PC-3 (cell line): Measurements from ENCODE around the gene SCAPER. TPM values are rescaled to one million over a fixed set of nuclear protein-coding genes. Genes with fewer than 3 reads are reported as not detected.
"Not testable (repeated sequence)": the region's sequence is repeated elsewhere in the genome, so short reads cannot be mapped to it uniquely, and the experiment has no call there.

Experiments used
- ATAC-seq: fragments of 200-7000 bp; cut with Tn5 transposase; 2 replicates; pipeline ENCODE4 v1.9.1; 2020; ENCODE audit warnings: mild to moderate bottlenecking, moderate library complexity
- BruUV-seq: library from RNA; stranded (reverse); fragments of 400-500 nt; replicated peaks from 2 replicates; lab custom pipeline; 2021; lab: Mats Ljungman, UMichigan
- CTCF ChIA-PET: fragments of 300-600 bp; sonication (Branson Sonifier 250); formaldehyde crosslinking; loops from one replicate; lab custom pipeline; 2022; ENCODE audit warnings: antibody characterized with exemption; lab: Charles Lee
- POLR2A ChIA-PET: fragments of 300-600 bp; sonication (Branson Sonifier 250); formaldehyde crosslinking; loops from one replicate; lab custom pipeline; 2022; ENCODE audit warnings: antibody characterized with exemption; ENCODE audit not compliant: unreplicated experiment; lab: Charles Lee
- DNase-seq: peaks from one replicate; pipeline ENCODE4 v3.0.0-alpha.2; 2015
- H2AFZ ChIP-seq: fragments of 300-600 bp; sonication (generic); 2 replicates; pipeline ENCODE4 v1.6.0; 2016; ENCODE audit warnings: antibody characterized with exemption, low read length
- H3F3A ChIP-seq: fragments of 300-600 bp; sonication (generic); one replicate; pipeline ENCODE4 v1.6.0; 2017; ENCODE audit warnings: antibody characterized with exemption, low read length, control low read depth, mild to moderate bottlenecking; ENCODE audit not compliant: unreplicated experiment
- H3K27ac ChIP-seq: fragments of 300-600 bp; sonication (generic); 2 replicates; pipeline ENCODE4 v1.5.1; 2016; ENCODE audit warnings: mild to moderate bottlenecking, low read length
- H3K27me3 ChIP-seq: fragments of 300-600 bp; sonication (generic); 2 replicates; pipeline ENCODE4 v1.6.1; 2016; ENCODE audit warnings: low read length, mixed read lengths
- H3K36me3 ChIP-seq: fragments of 300-600 bp; sonication (generic); 2 replicates; pipeline ENCODE4 v1.6.1; 2016; ENCODE audit warnings: low read depth, mixed run types, low read length, mixed read lengths
- H3K4me1 ChIP-seq: fragments of 300-600 bp; sonication (generic); 2 replicates; pipeline ENCODE4 v1.5.1; 2016; ENCODE audit warnings: low read length; ENCODE audit not compliant: insufficient read depth
- H3K4me2 ChIP-seq: fragments of 300-600 bp; sonication (generic); 2 replicates; pipeline ENCODE4 v1.6.0; 2016; ENCODE audit warnings: low read length
- H3K4me3 ChIP-seq: fragments of 300-600 bp; sonication (generic); 2 replicates; pipeline ENCODE4 v1.5.1; 2016; ENCODE audit warnings: mild to moderate bottlenecking, low read length, mixed read lengths
- H3K79me2 ChIP-seq: fragments of 300-600 bp; sonication (generic); 2 replicates; pipeline ENCODE4 v1.6.1; 2017; ENCODE audit warnings: low read length, mixed read lengths
- H3K9ac ChIP-seq: fragments of 300-600 bp; sonication (generic); 2 replicates; pipeline ENCODE4 v1.6.0; 2016; ENCODE audit warnings: mild to moderate bottlenecking, low read length
- H3K9me2 ChIP-seq: fragments of 300-600 bp; sonication (generic); replicated peaks from 2 replicates; pipeline ENCODE4 v1.6.1; 2016; ENCODE audit warnings: mixed run types, low read length, mixed read lengths
- H3K9me3 ChIP-seq: fragments of 300-600 bp; sonication (generic); 2 replicates; pipeline ENCODE4 v1.6.1; 2016; ENCODE audit warnings: low read length, mixed read lengths
- H4K20me1 ChIP-seq: fragments of 300-600 bp; sonication (generic); 2 replicates; pipeline ENCODE4 v1.6.1; 2016; ENCODE audit warnings: low read length, mixed read lengths
- EZH2 ChIP-seq: fragments of 300-600 bp; sonication (generic); IDR thresholded peaks from one replicate; pipeline ENCODE4 v1.6.1; 2017; ENCODE audit warnings: antibody characterized with exemption, mild to moderate bottlenecking, low read length; ENCODE audit not compliant: unreplicated experiment
- EZH2phosphoT487 ChIP-seq: fragments of 300-600 bp; sonication (generic); IDR thresholded peaks from 2 replicates; pipeline ENCODE4 v1.6.1; 2018; ENCODE audit warnings: mild to moderate bottlenecking, antibody characterized with exemption, low read length, borderline replicate concordance
- intact Hi-C: fragments of 100-400 bp; cut with micrococcal nuclease; formaldehyde crosslinking; loops from 2 replicates; pipeline ENCODE4 v1.9.0; 2023
- total RNA-seq: library from RNA; depleted of rRNA; stranded (reverse); fragments of >200 nt; gene quantifications from 2 replicates; pipeline ENCODE4 v1.2.3, GENCODE V29; 2014
- TF ChIP-seq, protein P1 (sequence below): fragments of 300-600 bp; sonication (generic); conservative IDR thresholded peaks from 2 replicates; pipeline ENCODE4 v1.5.1; 2017; ENCODE audit warnings: antibody characterized with exemption, low read depth, mild to moderate bottlenecking, low read length

The SCAPER gene
- total RNA-seq, 1 experiment from 2014 or later: 6.0 TPM

DNA sequence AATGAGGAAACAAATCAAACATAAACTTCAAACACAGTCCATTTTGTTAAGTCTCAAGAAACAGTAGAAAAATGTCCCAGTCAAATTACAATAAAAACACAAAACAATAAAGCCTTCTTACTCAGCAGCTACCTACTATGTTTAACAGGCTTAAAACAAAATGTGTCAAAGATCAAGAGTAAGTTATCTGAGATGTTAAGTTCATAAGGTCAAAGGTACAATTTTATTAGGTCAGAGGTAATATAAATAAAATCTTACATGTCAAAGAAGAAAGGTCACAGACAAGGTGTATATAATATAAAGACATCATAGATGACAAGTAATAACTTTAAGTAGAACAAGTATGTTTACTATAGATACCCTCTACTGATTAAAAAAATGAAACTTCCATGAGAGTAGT is 208.3 kb downstream of the SCAPER start:
- H3K9ac ChIP-seq: no peak overlapping the region
- CTCF ChIA-PET: no interaction called here
- BruUV-seq: no TSS peak

DNA sequence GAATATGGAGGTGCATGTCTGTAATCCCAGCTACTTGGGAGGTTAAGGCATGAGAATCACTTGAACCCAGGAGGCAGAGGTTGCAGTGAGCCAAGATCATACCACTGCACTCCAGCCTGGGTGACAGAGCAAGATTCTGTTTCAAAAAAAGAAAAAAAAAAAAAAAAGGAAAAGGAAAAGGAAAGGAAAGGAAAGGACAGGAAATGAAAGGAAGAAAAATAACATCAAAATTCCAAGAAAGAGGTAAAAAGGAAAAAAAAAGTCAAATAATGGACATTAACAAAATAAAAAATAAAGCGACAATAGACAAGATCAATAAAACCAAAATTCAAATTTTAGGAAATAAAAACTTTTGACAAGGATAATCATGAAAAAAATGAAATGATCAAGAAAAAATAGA is 212.6 kb downstream of the SCAPER start:
- H3K27me3 ChIP-seq, DNase-seq, H3K4me1 ChIP-seq, H3F3A ChIP-seq, H3K9me3 ChIP-seq, H3K4me3 ChIP-seq, H3K9me2 ChIP-seq, H2AFZ ChIP-seq, BruUV-seq, H3K9ac ChIP-seq, CTCF ChIA-PET, POLR2A ChIA-PET, H4K20me1 ChIP-seq, H3K27ac ChIP-seq, H3K4me2 ChIP-seq, H3K79me2 ChIP-seq, H3K36me3 ChIP-seq, intact Hi-C loops, ATAC-seq: not testable (repeated sequence)

More for the DNA sequence above, 208.3 kb downstream of the SCAPER start:
- TF ChIP-seq, protein P1, sequence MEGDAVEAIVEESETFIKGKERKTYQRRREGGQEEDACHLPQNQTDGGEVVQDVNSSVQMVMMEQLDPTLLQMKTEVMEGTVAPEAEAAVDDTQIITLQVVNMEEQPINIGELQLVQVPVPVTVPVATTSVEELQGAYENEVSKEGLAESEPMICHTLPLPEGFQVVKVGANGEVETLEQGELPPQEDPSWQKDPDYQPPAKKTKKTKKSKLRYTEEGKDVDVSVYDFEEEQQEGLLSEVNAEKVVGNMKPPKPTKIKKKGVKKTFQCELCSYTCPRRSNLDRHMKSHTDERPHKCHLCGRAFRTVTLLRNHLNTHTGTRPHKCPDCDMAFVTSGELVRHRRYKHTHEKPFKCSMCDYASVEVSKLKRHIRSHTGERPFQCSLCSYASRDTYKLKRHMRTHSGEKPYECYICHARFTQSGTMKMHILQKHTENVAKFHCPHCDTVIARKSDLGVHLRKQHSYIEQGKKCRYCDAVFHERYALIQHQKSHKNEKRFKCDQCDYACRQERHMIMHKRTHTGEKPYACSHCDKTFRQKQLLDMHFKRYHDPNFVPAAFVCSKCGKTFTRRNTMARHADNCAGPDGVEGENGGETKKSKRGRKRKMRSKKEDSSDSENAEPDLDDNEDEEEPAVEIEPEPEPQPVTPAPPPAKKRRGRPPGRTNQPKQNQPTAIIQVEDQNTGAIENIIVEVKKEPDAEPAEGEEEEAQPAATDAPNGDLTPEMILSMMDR: no peak
- TF ChIP-seq EZH2phosphoT487: no peak
- no peak for TF ChIP-seq EZH2
- Histone ChIP-seq H3K4me2 (no peak overlapping the region), H2AFZ (no peak overlapping the region), H3K27me3 (no peaks in the 10 kb centered on the region), H4K20me1 (no peaks in the 10 kb centered on the region), H3K36me3 (no peaks in the 10 kb centered on the region), H3K27ac (no peak overlapping the region), H3K9me2 (no peaks in the 10 kb centered on the region), H3K79me2 (no peaks in the 10 kb centered on the region), H3F3A (no peaks in the 10 kb centered on the region), H3K9me3 (no peaks in the 10 kb centered on the region), H3K4me1 (no peaks in the 10 kb centered on the region), H3K4me3 (no peak overlapping the region)
- POLR2A ChIA-PET: no interaction called here
- no peak for ATAC-seq
- intact Hi-C loops: no loop called here
- no peak for DNase-seq

- H3K27me3 ChIP-seq, CTCF ChIA-PET, DNase-seq, H3K4me3 ChIP-seq, H4K20me1 ChIP-seq, H3K9me3 ChIP-seq, H3K4me2 ChIP-seq, H3K4me1 ChIP-seq, POLR2A ChIA-PET, H3K36me3 ChIP-seq, H3K9ac ChIP-seq, ATAC-seq, H3K27ac ChIP-seq, intact Hi-C loops, H3F3A ChIP-seq, H3K79me2 ChIP-seq, BruUV-seq, H2AFZ ChIP-seq, H3K9me2 ChIP-seq: not testable (repeated sequence)
These were observed 217.5 kb downstream of the SCAPER start for GRCh38 chr15:76687592-76687991.

GRCh38 chr15:76684002-76684401 is 221.1 kb downstream of the SCAPER start:
- H3K27ac ChIP-seq: no peak overlapping the region
- no peak overlapping the region for H3K4me3 ChIP-seq
- H3F3A ChIP-seq: no peaks in the 10 kb centered on the region
- BruUV-seq: no TSS peak
- no peak overlapping the region for H2AFZ ChIP-seq
- no peaks in the 10 kb centered on the region for H3K9me3 ChIP-seq
- H3K36me3 ChIP-seq: no peaks in the 10 kb centered on the region
- intact Hi-C loops: no loop called here
- no peaks in the 10 kb centered on the region for H3K4me1 ChIP-seq
- no peaks in the 10 kb centered on the region for H3K9me2 ChIP-seq
- DNase-seq: no peak
- H3K27me3 ChIP-seq: no peaks in the 10 kb centered on the region
- TF ChIP-seq, protein P1: no peak
- TF ChIP-seq EZH2: no peak
- no peak for TF ChIP-seq EZH2phosphoT487
- ChIA-PET POLR2A (no interaction called here), CTCF (no interaction called here)
- H3K9ac ChIP-seq: no peak overlapping the region
- H3K79me2 ChIP-seq: no peaks in the 10 kb centered on the region
- no peak for ATAC-seq
- H4K20me1 ChIP-seq: no peaks in the 10 kb centered on the region
- no peak overlapping the region for H3K4me2 ChIP-seq
